ENCODE measurements around the gene CHCHD2. TPM values are rescaled to one million over a fixed set of nuclear protein-coding genes. Genes with fewer than 3 reads are reported as not detected.

Gene CHCHD2
- total and polyA plus RNA-seq, 2 of the 8 experiments (the other 6 are each of a cell fraction or from before 2014, with no cell fraction given) = 112 to 300 TPM

DNA sequence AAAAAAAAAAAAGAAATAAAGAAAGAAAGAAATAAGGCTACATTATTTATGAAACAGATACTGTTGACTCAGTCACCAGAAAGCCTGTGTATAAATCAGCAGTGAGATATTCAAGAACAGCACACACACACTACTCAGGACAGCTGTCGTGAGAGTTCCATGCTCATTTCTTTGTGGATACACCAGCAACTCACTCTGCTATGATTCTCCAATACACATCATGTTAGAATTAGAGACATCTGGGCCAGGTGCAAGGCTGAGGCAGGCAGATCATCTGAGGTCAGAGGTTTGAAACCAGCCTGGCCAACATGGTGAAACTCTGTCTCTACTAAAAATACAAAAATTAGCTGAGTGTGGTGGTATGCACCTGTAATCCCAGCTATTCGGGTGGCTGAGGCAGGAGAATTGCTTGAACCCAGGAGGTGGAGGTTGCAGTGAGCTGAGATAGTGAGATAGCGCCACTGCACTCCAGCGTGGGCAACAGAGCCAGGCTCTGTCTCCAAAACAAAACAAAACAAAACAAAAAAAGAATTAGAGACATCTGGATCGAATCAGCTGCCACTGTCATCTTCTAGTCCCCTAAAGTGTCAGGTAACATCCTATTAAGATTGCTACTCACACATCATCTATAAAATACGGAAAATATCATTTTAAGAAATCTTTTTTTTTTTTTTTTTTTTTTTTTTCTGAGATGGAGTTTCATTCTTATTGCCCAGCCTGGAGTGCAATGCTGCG is 21.1 kb upstream of the CHCHD2 start (continued):
- TF ChIP-seq CHD2 (IDR thresholded peaks at IDR 0.05; ENCODE audit: low read length) (no peak), ASH2L (IDR thresholded peaks at IDR 0.05; ENCODE audit: low read length) (no peak), SUZ12 (IDR thresholded peaks at IDR 0.05; ENCODE audit: low read length) (no peak), POLR2A (IDR thresholded peaks at IDR 0.05; ENCODE audit: control extremely low read depth in 1 of 2, low read depth in 2 of 2, low read length in 2 of 2) (no peak), POU5F1 (IDR thresholded peaks at IDR 0.05; ENCODE audit: low read depth, low read length) (no peak), FOSL1 (IDR thresholded peaks at IDR 0.05; ENCODE audit: insufficient read depth, low read depth, low read length) (no peak)

All from H1 (cell line).